GM12873 (cell line): ENCODE measurements around the gene OBP2B.

Experiments
- TF ChIP-seq, protein P1 (sequence below): IDR thresholded peaks from 2 replicates; pipeline ENCODE4 v1.5.1; 2012; ENCODE audit warnings: low read depth, mild to moderate bottlenecking, moderate library complexity, low read length, control low read depth; ENCODE audit not compliant: insufficient read depth; ENCODE audit errors: missing control alignments

The OBP2B gene

DNA sequence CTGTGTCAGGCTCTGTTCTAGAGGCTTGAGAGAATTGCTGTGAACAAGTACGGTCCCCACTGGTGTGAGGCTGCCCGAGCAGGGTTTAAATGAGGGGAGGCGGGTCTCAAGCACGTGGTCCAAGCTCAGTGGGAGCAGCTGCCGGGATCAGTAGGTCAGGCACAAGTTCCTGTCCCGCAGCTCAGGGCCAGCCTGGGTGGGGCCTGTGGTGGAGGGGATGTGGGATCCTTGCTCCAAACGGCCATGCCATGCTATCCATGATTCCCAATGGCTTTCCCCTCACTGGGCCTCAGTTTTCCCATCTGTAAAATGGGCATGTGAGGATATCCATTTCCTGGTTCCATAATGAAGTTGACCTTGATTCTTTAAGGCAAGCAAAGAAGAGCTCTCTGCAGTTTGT is 17.1 kb downstream of the OBP2B start:
- TF ChIP-seq, protein P1, sequence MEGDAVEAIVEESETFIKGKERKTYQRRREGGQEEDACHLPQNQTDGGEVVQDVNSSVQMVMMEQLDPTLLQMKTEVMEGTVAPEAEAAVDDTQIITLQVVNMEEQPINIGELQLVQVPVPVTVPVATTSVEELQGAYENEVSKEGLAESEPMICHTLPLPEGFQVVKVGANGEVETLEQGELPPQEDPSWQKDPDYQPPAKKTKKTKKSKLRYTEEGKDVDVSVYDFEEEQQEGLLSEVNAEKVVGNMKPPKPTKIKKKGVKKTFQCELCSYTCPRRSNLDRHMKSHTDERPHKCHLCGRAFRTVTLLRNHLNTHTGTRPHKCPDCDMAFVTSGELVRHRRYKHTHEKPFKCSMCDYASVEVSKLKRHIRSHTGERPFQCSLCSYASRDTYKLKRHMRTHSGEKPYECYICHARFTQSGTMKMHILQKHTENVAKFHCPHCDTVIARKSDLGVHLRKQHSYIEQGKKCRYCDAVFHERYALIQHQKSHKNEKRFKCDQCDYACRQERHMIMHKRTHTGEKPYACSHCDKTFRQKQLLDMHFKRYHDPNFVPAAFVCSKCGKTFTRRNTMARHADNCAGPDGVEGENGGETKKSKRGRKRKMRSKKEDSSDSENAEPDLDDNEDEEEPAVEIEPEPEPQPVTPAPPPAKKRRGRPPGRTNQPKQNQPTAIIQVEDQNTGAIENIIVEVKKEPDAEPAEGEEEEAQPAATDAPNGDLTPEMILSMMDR, result no peak

DNA sequence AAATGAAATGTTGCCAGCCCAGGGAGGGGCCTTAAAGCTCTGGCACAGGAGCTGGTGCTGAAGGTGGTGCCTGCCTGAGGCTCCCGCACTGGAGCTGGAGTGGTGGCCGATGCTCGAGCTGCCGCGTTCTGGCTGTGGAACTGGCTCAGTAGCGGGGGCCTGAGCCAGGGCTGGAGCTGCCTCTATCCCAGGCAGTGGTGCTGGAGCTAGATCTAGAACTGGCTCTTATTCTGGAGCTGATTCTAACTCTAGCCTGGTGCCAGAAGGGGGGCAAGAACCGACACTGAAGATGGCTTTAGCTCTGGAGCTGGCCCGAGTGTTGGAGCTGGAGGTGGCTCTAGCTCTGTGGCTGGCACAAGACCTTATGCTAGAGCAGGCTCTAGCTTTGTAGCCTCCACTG is 19.2 kb downstream of the OBP2B start:
- TF ChIP-seq, protein P1, result no peak

DNA sequence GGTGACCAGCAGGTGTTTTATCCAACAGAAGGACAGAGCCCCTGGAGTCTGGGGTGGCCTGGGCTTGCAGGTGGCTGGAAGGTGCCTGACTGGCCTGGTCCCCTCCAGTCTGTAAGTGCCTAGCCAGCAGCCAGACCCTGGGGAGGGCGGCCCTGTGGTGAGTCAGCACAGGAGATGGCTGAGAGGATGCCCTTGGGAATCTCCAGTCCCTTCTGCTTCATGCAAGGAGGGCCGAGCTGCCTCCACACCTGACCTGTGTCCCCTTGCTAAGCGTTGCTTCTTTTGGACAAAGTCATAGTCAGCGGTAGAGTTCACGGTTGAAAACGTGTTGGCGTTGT is 20.2 kb downstream of the OBP2B start:
- TF ChIP-seq, protein P1, result no peak

DNA sequence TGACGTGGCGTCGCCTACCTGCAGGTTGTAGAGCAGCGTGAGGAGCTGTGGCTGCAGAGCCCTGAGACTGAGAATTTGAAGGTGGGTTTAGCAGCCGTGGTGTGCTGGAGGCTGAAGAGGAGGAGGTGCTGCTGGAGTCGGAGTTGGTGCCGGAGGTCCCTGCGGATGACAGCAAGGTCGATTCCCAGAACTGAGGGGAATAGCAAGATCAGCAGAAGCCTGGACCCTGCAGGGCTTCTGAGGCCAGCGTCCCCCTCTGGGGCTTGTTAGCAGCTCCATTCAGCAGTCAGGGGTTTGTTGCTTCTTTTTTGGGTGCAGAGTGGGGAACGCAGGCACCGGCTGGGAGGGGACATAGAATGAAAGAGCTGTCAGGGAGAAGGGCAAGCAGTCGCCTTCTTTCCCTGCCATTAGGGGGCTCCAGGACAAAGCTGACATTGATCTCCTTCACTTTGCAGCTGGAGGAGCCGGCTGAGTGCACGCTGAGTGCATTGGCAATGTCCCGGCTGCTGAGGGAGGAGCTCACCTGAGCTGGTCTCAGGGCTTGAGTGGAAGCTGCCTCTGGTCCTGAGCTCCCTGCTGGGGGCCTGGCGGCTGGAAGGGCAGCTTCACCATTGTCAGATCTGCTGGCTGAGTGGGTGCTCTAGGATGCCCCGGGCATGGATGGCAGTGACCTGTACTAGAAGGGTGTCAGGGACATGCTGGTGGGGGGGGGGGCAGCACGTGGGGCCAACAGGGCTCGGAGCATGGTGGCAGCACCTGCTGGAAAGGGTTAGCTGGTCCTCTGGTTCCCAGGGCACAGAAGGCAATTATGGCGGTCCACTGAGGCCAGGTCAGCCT is 20.8 kb downstream of the OBP2B start:
- TF ChIP-seq, protein P1, result peak; percentile 43

DNA sequence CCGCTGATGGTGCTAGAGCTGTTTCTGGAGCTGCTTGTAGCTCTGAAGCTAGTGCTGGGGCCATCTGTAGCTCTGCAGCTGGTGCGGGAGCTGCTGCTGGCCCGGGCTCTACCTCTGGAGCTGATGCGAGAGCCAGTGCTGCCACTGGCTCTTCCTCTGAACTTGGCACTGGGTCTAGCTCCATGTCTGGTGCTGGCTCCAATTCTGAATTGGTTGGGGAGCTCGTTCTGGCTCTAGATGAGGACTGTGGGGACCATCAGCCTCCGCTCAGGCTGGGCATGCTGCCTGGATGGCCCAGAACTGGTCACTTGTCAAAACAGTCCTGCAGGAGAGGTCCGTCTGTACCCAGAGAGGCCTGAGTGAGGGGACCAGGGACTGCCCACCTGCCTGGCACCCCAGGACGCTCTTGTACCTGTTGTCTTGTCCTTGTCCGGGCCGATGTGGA is 21.5 kb downstream of the OBP2B start:
- TF ChIP-seq, protein P1, result no peak

DNA sequence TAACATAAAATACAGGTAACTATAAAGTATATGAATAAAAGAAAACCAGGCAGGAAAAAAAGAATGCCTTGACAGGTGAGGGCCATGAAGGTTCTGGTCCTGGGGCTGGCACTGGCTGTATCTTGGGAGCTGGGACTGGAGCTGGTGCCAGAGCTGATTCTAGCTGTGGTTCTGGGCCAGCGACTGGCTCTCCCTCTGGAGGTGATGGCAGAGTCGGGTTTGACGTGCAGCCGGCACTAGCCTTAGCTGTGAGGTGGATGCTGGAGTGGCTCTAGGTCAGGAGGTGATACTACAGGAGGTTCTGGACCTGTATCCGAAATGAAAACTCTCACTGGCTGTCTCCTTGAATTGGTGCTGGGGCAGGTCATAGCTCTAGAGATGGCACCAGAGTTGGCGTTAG is 22.3 kb downstream of the OBP2B start:
- TF ChIP-seq, protein P1, result no peak

DNA sequence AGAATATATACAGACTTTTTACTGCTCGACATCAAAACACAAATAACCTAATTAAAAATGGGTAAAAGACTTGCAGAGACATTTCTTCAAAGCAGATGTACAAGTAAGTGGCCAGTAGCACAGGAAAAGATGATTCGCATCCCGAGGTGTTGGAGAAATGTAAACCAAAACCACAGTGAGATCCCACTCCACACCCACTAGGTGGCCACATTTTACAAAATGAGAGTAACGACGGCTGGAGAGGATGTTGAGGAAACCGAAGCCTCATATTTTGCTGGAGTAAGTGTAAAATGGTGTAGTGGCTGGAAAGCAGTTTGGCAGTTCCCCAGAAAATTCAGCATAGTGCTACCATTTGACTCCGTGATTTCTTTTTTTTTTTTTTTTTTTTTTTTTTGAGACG is 24.1 kb downstream of the OBP2B start:
- TF ChIP-seq, protein P1, result peak; percentile 58
